HG03039 (cell line): Measurements from ENCODE around the gene RBL2.

ENCODE experiments used
- ATAC-seq: cut with Tn5 transposase; IDR thresholded peaks from one replicate; pipeline ENCODE4 v1.9.1; 2021; ENCODE audit warnings: mild to moderate bottlenecking, moderate library complexity; ENCODE audit not compliant: unreplicated experiment

RBL2 gene

GRCh38 chr16:53446090-53446489 lies 11.8 kb downstream of the RBL2 start:
- no peak for ATAC-seq

- no peak for ATAC-seq
Measured at GRCh38 chr16:53449816-53450517, 15.7 kb downstream of the RBL2 start.

GRCh38 chr16:53453928-53454327 lies 19.7 kb downstream of the RBL2 start:
- ATAC-seq = no peak

GRCh38 chr16:53456625-53457024 lies 22.4 kb downstream of the RBL2 start:
- no peak for ATAC-seq

GRCh38 chr16:53457670-53458069 lies 23.4 kb downstream of the RBL2 start:
- ATAC-seq = peak; percentile 99

- no peak for ATAC-seq
Measured at GRCh38 chr16:53458635-53459034, 24.4 kb downstream of the RBL2 start.

- ATAC-seq = no peak
Measured at GRCh38 chr16:53465606-53466280, 31.5 kb downstream of the RBL2 start.

- no peak for ATAC-seq
Measured at GRCh38 chr16:53476867-53477266, 42.6 kb downstream of the RBL2 start.

- ATAC-seq = no peak
Measured at GRCh38 chr16:53478965-53479364, 44.7 kb downstream of the RBL2 start.

GRCh38 chr16:53480394-53480793 lies 46.1 kb downstream of the RBL2 start:
- ATAC-seq = no peak

- no peak for ATAC-seq
Measured at GRCh38 chr16:53482123-53482522, 47.9 kb downstream of the RBL2 start.

GRCh38 chr16:53484542-53484941 lies 50.3 kb downstream of the RBL2 start:
- ATAC-seq = no peak

- no peak for ATAC-seq
Measured at GRCh38 chr16:53486230-53486629, 52.0 kb downstream of the RBL2 start.

- no peak for ATAC-seq
Measured at GRCh38 chr16:53489755-53490154, 55.5 kb downstream of the RBL2 start.

- ATAC-seq = no peak
Measured at GRCh38 chr16:53492503-53492902, 58.2 kb downstream of the RBL2 start.

- no peak for ATAC-seq
Measured at GRCh38 chr16:53494636-53495035, 60.4 kb downstream of the RBL2 start.

- no peak for ATAC-seq
Measured at GRCh38 chr16:53495325-53495724, 61.1 kb downstream of the RBL2 start.

GRCh38 chr16:53498984-53499383 lies 64.7 kb downstream of the RBL2 start:
- ATAC-seq = no peak

- ATAC-seq = no peak
Measured at GRCh38 chr16:53501216-53501859, 67.1 kb downstream of the RBL2 start.

- peak; percentile 20 for ATAC-seq
Measured at GRCh38 chr16:53502331-53503269, 68.3 kb downstream of the RBL2 start, which contains the start of gene AKTIP. TSS of gene AKTIP (minus strand) at chr16:53503209. CDS start at chr16:53500259, 2,950 bp downstream.
